Tibial artery (tissue), 4 donors: ENCODE results near the gene ILF3.
"Not testable (repeated sequence)": the region's sequence is repeated elsewhere in the genome, so short reads cannot be mapped to it uniquely, and the experiment has no call there.

ENCODE experiments used
- DNase-seq, 2 donors: peaks; one replicate each; pipeline ENCODE4 v3.0.0-alpha.2; 2019
- H3K27ac ChIP-seq, 2 donors: fragments of 200-600 bp; sonication (generic) in 1 of 2; 1 replicate in 1 of 2; 2 replicates in 1 of 2; pipeline ENCODE4 v1.5.1; 2018 to 2019; ENCODE audit warnings: mild to moderate bottlenecking in 1 of 2
- H3K27me3 ChIP-seq, 2 donors: fragments of 200-600 bp; sonication (generic) in 1 of 2; one replicate each; pipeline versions ENCODE4 v1.5.1 to v1.6.0; 2016 to 2019
- H3K36me3 ChIP-seq, 3 donors: fragments of 200-600 bp; sonication (generic) in 2 of 3; one replicate each; pipeline ENCODE4 v1.5.1; 2016 to 2019; ENCODE audit warnings: mild to moderate bottlenecking in 2 of 3
- H3K4me1 ChIP-seq, 4 donors: fragments of 200-600 bp; sonication (generic) in 2 of 4; 1 replicate in 3 of 4; 2 replicates in 1 of 4; pipeline ENCODE4 v1.5.1; 2016 to 2019
- H3K4me3 ChIP-seq, 2 donors: fragments of 200-600 bp; sonication (generic) in 1 of 2; 1 replicate in 1 of 2; 2 replicates in 1 of 2; pipeline ENCODE4 v1.5.1; 2018 to 2019; ENCODE audit warnings: mild to moderate bottlenecking in 2 of 2
- H3K9me3 ChIP-seq, 3 donors: fragments of 200-600 bp; sonication (generic) in 1 of 3; one replicate each; pipeline ENCODE4 v1.5.1; 2016 to 2019
- CTCF ChIP-seq, 2 experiments: fragments of 200-600 bp in 1 of 2; fragments of 450-650 bp in 1 of 2; IDR thresholded peaks; one replicate each; pipeline ENCODE4 v1.5.1; 2017 to 2019; ENCODE audit warnings: antibody characterized with exemption in 2 of 2, mild to moderate bottlenecking in 1 of 2, moderate library complexity in 1 of 2
- intact Hi-C: fragments of 100-400 bp; cut with DNase I; formaldehyde crosslinking; loops from one replicate; pipeline ENCODE4 v1.15.0; 2023; ENCODE audit warnings: low total_unique reads

The ILF3 gene

GRCh38 chr19:10670182-10670581 lies 16.0 kb downstream of the ILF3 start:
- no peaks in the 10 kb centered on the region for H3K9me3 ChIP-seq
- intact Hi-C loops: no loop called here
- TF ChIP-seq CTCF (IDR thresholded peaks at IDR 0.05): no peak
- H3K36me3 ChIP-seq: peaks cover 23 to 40% (median 29%) of the 10 kb centered on the region in 3 donors
- H3K27ac ChIP-seq: no peak overlapping the region
- DNase-seq: no peak
- H3K4me3 ChIP-seq: no peak overlapping the region
- no peaks in the 10 kb centered on the region for H3K27me3 ChIP-seq
- H3K4me1 ChIP-seq: peaks cover 0 to 22% (median 14%) of the 10 kb centered on the region in 4 donors

GRCh38 chr19:10670876-10671804 lies 17.0 kb downstream of the ILF3 start:
- TF ChIP-seq CTCF (IDR thresholded peaks at IDR 0.05): no peak
- peaks cover 0 to 22% (median 14%) of the 10 kb centered on the region in 4 donors for H3K4me1 ChIP-seq
- DNase-seq: no peak
- H3K9me3 ChIP-seq: no peaks in the 10 kb centered on the region
- H3K36me3 ChIP-seq: peaks cover 26 to 46% (median 38%) of the 10 kb centered on the region in 3 donors
- intact Hi-C loops: no loop called here
- no peak overlapping the region for H3K4me3 ChIP-seq
- no peaks in the 10 kb centered on the region for H3K27me3 ChIP-seq
- H3K27ac ChIP-seq: no peak overlapping the region

GRCh38 chr19:10671922-10672321 lies 17.8 kb downstream of the ILF3 start:
- DNase-seq, H3K9me3 ChIP-seq, H3K27me3 ChIP-seq, H3K4me3 ChIP-seq, intact Hi-C loops, H3K27ac ChIP-seq: not testable (repeated sequence)
- peaks cover 28 to 52% (median 39%) of the 10 kb centered on the region in 3 donors for H3K36me3 ChIP-seq
- peaks cover 0 to 22% (median 14%) of the 10 kb centered on the region in 4 donors for H3K4me1 ChIP-seq

GRCh38 chr19:10675214-10675613 lies 21.1 kb downstream of the ILF3 start:
- H3K4me1 ChIP-seq: peaks cover 0 to 12% (median 8%) of the 10 kb centered on the region in 4 donors
- intact Hi-C loops, H3K4me3 ChIP-seq, H3K27ac ChIP-seq, DNase-seq, H3K9me3 ChIP-seq, H3K27me3 ChIP-seq: not testable (repeated sequence)
- peaks cover 61 to 85% (median 71%) of the 10 kb centered on the region in 3 donors for H3K36me3 ChIP-seq

- no peak for DNase-seq
- intact Hi-C loops: no loop called here
- H3K27ac ChIP-seq: no peak overlapping the region
Observed at GRCh38 chr19:10677751-10678150, 23.6 kb downstream of the ILF3 start.

GRCh38 chr19:10678813-10679212 lies 24.7 kb downstream of the ILF3 start:
- TF ChIP-seq CTCF (IDR thresholded peaks at IDR 0.05): no peak
- Histone ChIP-seq H3K9me3 (no peaks in the 10 kb centered on the region), H3K4me1 (no peaks in the 10 kb centered on the region), H3K4me3 (no peak overlapping the region), H3K27me3 (no peaks in the 10 kb centered on the region), H3K36me3 (peaks cover 74 to 88% (median 83%) of the 10 kb centered on the region in 3 donors), H3K27ac (no peak overlapping the region)
- intact Hi-C loops: no loop called here
- no peak for DNase-seq

More at GRCh38 chr19:10677751-10678150, 23.6 kb downstream of the ILF3 start:
- no peak overlapping the region for H3K4me3 ChIP-seq
- no peaks in the 10 kb centered on the region for H3K4me1 ChIP-seq
- no peaks in the 10 kb centered on the region for H3K9me3 ChIP-seq
- H3K36me3 ChIP-seq: peaks cover 73 to 88% (median 80%) of the 10 kb centered on the region in 3 donors
- TF ChIP-seq CTCF (IDR thresholded peaks at IDR 0.05): no peak
- no peaks in the 10 kb centered on the region for H3K27me3 ChIP-seq
